Thyroid gland (tissue), 4 donors: Measurements from ENCODE around the gene CETN2. TPM values are rescaled to one million over a fixed set of nuclear protein-coding genes. Genes with fewer than 3 reads are reported as not detected.
A peak's percentile ranks its signal among the peaks of the same experiment; 100 is the strongest.

ENCODE experiments used
- DNase-seq, 2 donors: peaks; one replicate each; pipeline ENCODE4 v3.0.0-alpha.2; 2019
- H3K27ac ChIP-seq, 3 donors: fragments of 200-600 bp; sonication (generic); 1 replicate in 2 of 3; 2 replicates in 1 of 3; pipeline ENCODE4 v1.5.1; 2016 to 2019; ENCODE audit warnings: mild to moderate bottlenecking in 1 of 3, moderate library complexity in 1 of 3
- H3K27me3 ChIP-seq: fragments of 200-600 bp; sonication (generic); one replicate; pipeline ENCODE4 v1.5.1; 2019
- H3K36me3 ChIP-seq, 2 donors: fragments of 200-600 bp; sonication (generic); one replicate each; pipeline ENCODE4 v1.5.1; 2016 to 2019
- H3K4me1 ChIP-seq, 2 donors: fragments of 200-600 bp; sonication (generic); one replicate each; pipeline ENCODE4 v1.5.1; 2017 to 2019
- H3K4me3 ChIP-seq, 3 donors: fragments of 200-600 bp; sonication (generic); replicated peaks in 1 of 3; 1 replicate in 2 of 3; 2 replicates in 1 of 3; pipeline ENCODE4 v1.5.1; 2016; ENCODE audit warnings: mild to moderate bottlenecking in 1 of 3
- H3K9me3 ChIP-seq: fragments of 200-600 bp; sonication (generic); one replicate; pipeline ENCODE4 v1.5.1; 2017
- CTCF ChIP-seq, 6 experiments: fragments of 200-600 bp in 3 of 6; fragments of 450-650 bp in 3 of 6; sonication (generic) in 3 of 6; IDR thresholded peaks; one replicate each; pipeline ENCODE4 v1.5.1; 2016 to 2019; ENCODE audit warnings: antibody characterized with exemption in 6 of 6, mild to moderate bottlenecking in 2 of 6, inconsistent platforms in 1 of 6, moderate library complexity in 1 of 6
- POLR2A ChIP-seq, 2 donors: fragments of 450-650 bp; IDR thresholded peaks; one replicate each; pipeline ENCODE4 v1.6.1; 2017; ENCODE audit warnings: antibody characterized with exemption in 2 of 2, mild to moderate bottlenecking in 2 of 2, moderate library complexity in 1 of 2
- WGBS, 2 donors: methylation state at CpG; one replicate each; pipeline ENCODE4 v1.1.5; 2017; 5-methylcytosine and 5-hydroxymethylcytosine counted together
- intact Hi-C: fragments of 100-400 bp; cut with DNase I; formaldehyde crosslinking; loops from one replicate; pipeline ENCODE4 v1.15.1; 2023
- total RNA-seq, 4 donors: library from RNA; depleted of rRNA; stranded (reverse); fragments of >200 nt; gene quantifications; one replicate each; pipeline ENCODE4 v1.2.3, GENCODE V29; 2016

Gene CETN2
- total RNA-seq, 4 donors from 2014 or later = 41.9 to 64.7 (median 61.8) TPM

GRCh38 chrX:152872522-152872921 lies 42.0 kb upstream of the CETN2 start:
- intact Hi-C loops = no loop called here
- Histone ChIP-seq H3K27me3 (no peaks in the 10 kb centered on the region), H3K36me3 (peaks cover 3 to 8% of the 10 kb centered on the region in 2 donors), H3K27ac (no peak overlapping the region), H3K4me3 (no peak overlapping the region), H3K4me1 (peaks cover 0 to 11% of the 10 kb centered on the region in 2 donors), H3K9me3 (no peaks in the 10 kb centered on the region)
- no peak for DNase-seq
- WGBS, 2 donors = 83% methylated on average over 1 of the region's 2 CpGs
- TF ChIP-seq POLR2A (IDR thresholded peaks at IDR 0.05) (no peak), CTCF (IDR thresholded peaks at IDR 0.05) (no peak)

GRCh38 chrX:152871260-152871659 lies 40.7 kb upstream of the CETN2 start:
- peak; percentile 81 to 82 for DNase-seq
- no peak overlapping the region for H3K4me3 ChIP-seq
- H3K36me3 ChIP-seq = peaks cover 3 to 12% of the 10 kb centered on the region in 2 donors
- no peaks in the 10 kb centered on the region for H3K9me3 ChIP-seq
- no peak overlapping the region for H3K27ac ChIP-seq
- H3K27me3 ChIP-seq = no peaks in the 10 kb centered on the region
- 20% methylated on average over 4 of the region's 9 CpGs; no CpG with 5 or more reads in 1 of the 2 donors for WGBS, 2 donors
- intact Hi-C loops = no loop called here
- TF ChIP-seq POLR2A (IDR thresholded peaks at IDR 0.05) (no peak), CTCF (IDR thresholded peaks at IDR 0.05) (no peak)
- H3K4me1 ChIP-seq = peaks cover 0 to 3% of the 10 kb centered on the region in 2 donors

GRCh38 chrX:152869972-152870371 lies 39.4 kb upstream of the CETN2 start:
- intact Hi-C loops = no loop called here
- H3K36me3 ChIP-seq = peaks cover 3 to 12% of the 10 kb centered on the region in 2 donors

GRCh38 chrX:152866386-152866785 lies 35.8 kb upstream of the CETN2 start:
- intact Hi-C loops = no loop called here
- no peak for TF ChIP-seq CTCF (IDR thresholded peaks at IDR 0.05)
- Histone ChIP-seq H3K27ac (no peak overlapping the region), H3K27me3 (no peaks in the 10 kb centered on the region), H3K36me3 (peaks cover 3 to 12% of the 10 kb centered on the region in 2 donors), H3K9me3 (no peaks in the 10 kb centered on the region), H3K4me1 (peaks cover 0 to 3% of the 10 kb centered on the region in 2 donors), H3K4me3 (no peak overlapping the region)
- 71 to 83% methylated on average over 3 to 5 of the region's 5 CpGs for WGBS, 2 donors
- DNase-seq = peak in 1 of 2 donors; percentile 22

More at GRCh38 chrX:152869972-152870371, 39.4 kb upstream of the CETN2 start:
- no peak for DNase-seq
- Histone ChIP-seq H3K27ac (no peak overlapping the region), H3K27me3 (no peaks in the 10 kb centered on the region), H3K4me1 (peaks cover 0 to 3% of the 10 kb centered on the region in 2 donors), H3K9me3 (no peaks in the 10 kb centered on the region), H3K4me3 (no peak overlapping the region)
- WGBS, 2 donors = 94 to 100% methylated on average over 6 to 7 of the region's 7 CpGs
- TF ChIP-seq POLR2A (IDR thresholded peaks at IDR 0.05) = no peak
- no peak for TF ChIP-seq CTCF (IDR thresholded peaks at IDR 0.05)

GRCh38 chrX:152865232-152865920 lies 34.8 kb upstream of the CETN2 start:
- Histone ChIP-seq H3K27ac (no peak overlapping the region), H3K9me3 (no peaks in the 10 kb centered on the region), H3K36me3 (peaks cover 3 to 12% of the 10 kb centered on the region in 2 donors), H3K4me1 (no peaks in the 10 kb centered on the region), H3K27me3 (no peaks in the 10 kb centered on the region), H3K4me3 (no peak overlapping the region)
- intact Hi-C loops = no loop called here
- no peak for DNase-seq
- WGBS, 2 donors = 72 to 90% methylated on average over 5 to 8 of the region's 17 CpGs
- TF ChIP-seq CTCF (IDR thresholded peaks at IDR 0.05) (no peak), POLR2A (IDR thresholded peaks at IDR 0.05) (no peak)
